ENCODE measurements around the gene GNLY.

GNLY gene

DNA sequence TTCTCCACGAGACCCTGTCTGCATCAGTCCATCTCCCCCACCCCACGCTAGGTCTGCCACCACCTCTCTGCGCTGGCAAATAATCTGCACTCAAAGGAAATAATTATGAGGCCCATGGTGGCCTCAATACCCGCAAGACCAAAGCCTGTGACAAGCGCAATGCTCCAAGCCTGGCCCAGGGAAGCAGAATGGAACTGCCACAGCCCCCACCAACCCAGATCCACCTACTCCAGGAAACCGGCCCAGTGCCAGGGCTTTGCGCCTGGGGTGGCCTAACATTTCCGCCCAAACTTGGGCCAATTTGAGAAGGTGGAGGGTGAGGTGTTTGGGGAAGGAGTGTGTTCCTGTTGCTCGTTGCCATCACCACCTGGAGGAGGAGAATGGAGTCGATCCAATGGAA, 33.6 kb downstream of the GNLY start:
- Histone ChIP-seq H3K36me3 (replicated peaks) (no peaks in the 10 kb centered on the region), H3K4me1 (no peaks in the 10 kb centered on the region), H3K27me3 (ENCODE audit: low read depth) (peaks cover 2% of the 10 kb centered on the region), H3K9me3 (no peaks in the 10 kb centered on the region), H3K4me3 (no peak overlapping the region)
- no peak for DNase-seq (ENCODE audit: low spot score in 2 of 2)
- in situ Hi-C loops (cut with MboI; ENCODE audit: low sequenced_read_pairs) = no loop called here

GRCh38 chr2:85728342-85728741, 34.2 kb downstream of the GNLY start:
- Histone ChIP-seq H3K9me3 (no peaks in the 10 kb centered on the region), H3K27me3 (ENCODE audit: low read depth) (peaks cover 2% of the 10 kb centered on the region), H3K36me3 (replicated peaks) (no peaks in the 10 kb centered on the region), H3K4me3 (no peak overlapping the region), H3K4me1 (no peaks in the 10 kb centered on the region)
- in situ Hi-C loops (cut with MboI; ENCODE audit: low sequenced_read_pairs) = no loop called here
- DNase-seq (ENCODE audit: low spot score in 2 of 2) = no peak

DNA sequence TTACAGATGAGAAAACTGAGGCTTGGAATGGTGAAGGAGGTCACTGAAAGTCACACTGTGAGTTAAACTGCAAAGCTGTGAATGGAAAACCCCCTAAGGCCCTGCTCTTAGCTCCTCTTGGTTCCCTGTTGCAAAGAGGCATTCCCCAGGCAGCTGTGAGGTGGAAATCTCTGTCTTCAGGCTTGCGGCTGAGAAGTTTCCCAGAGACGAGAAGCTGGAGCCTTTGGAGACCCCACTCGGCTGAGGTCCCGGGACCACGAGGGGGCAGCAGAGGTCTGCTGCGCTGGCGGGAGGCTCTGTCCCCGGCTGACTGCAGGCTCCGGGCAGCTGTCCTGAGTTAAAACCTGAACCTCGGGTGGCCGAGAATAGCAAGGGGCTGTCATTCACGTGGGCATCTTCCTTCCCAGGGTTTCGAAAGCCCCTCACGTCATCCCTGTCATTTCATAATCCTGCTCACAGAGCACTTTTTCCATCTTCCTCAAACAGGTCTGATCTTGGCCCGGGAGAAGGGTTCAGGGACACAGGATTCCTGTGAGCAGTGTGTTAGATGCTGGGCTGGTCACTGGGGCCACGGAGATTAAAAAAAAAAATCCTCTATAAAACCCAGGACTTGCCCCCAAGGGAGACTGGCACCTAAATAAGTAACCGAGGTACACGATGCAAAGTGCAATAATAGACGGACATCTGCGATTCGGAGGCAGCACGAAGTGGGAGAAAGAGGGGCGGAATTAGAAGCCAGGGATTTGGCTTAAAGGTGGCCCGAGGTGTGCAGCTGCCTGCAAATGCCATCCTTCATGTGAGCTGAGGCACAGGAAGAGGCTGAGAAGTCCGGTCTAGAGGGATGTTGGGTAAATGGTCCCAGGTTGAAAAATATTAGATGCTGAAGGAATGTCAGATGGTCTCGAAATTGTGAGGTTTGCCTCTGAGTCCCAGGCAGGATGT, 35.0 kb downstream of the GNLY start:
- no peak overlapping the region for H3K4me3 ChIP-seq
- DNase-seq (ENCODE audit: low spot score in 2 of 2) = peak; percentile 77 to 92
- no peaks in the 10 kb centered on the region for H3K9me3 ChIP-seq
- in situ Hi-C loops (cut with MboI; ENCODE audit: low sequenced_read_pairs) = no loop called here
- H3K27me3 ChIP-seq (ENCODE audit: low read depth) = peaks cover 2% of the 10 kb centered on the region
- H3K36me3 ChIP-seq (replicated peaks) = no peaks in the 10 kb centered on the region
- no peaks in the 10 kb centered on the region for H3K4me1 ChIP-seq

DNA sequence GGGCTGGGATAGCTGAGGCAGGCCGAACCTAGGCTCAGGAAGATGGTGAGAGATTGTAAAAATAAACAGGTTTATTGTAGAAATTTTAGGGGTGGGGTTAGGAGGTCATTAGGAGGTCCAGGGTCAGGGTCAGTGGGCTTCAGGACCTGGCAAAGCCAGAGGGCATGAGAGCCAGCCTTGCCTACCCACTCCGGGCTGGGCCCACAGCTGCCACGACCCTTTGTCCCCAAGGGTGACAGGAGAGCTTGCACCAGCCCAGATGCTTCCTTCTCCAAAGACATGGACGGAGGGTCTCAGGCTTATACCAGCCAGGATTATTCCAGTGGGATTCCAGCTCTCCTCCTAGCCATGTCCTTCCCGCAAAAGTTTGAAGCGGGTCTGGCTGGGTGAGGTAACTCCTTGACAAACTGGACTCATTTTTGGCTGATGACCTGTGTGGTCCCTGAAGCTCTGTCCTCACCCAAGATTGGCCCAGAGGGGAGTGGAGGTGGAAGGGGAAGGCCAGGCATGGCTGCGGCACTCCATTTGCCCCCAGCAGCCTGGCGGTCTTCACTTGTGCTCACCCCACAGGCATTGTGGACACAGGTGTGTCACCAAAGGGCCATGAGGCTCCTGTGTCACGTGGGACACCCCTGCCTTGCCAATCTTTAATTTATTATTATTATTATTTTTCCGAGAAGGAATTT, 35.8 kb downstream of the GNLY start:
- in situ Hi-C loops (cut with MboI; ENCODE audit: low sequenced_read_pairs) = no loop called here
- no peak for DNase-seq (ENCODE audit: low spot score in 2 of 2)
- Histone ChIP-seq H3K4me3 (no peak overlapping the region), H3K9me3 (no peaks in the 10 kb centered on the region), H3K27me3 (ENCODE audit: low read depth) (peaks cover 2% of the 10 kb centered on the region), H3K4me1 (no peaks in the 10 kb centered on the region), H3K36me3 (replicated peaks) (no peaks in the 10 kb centered on the region)

DNA sequence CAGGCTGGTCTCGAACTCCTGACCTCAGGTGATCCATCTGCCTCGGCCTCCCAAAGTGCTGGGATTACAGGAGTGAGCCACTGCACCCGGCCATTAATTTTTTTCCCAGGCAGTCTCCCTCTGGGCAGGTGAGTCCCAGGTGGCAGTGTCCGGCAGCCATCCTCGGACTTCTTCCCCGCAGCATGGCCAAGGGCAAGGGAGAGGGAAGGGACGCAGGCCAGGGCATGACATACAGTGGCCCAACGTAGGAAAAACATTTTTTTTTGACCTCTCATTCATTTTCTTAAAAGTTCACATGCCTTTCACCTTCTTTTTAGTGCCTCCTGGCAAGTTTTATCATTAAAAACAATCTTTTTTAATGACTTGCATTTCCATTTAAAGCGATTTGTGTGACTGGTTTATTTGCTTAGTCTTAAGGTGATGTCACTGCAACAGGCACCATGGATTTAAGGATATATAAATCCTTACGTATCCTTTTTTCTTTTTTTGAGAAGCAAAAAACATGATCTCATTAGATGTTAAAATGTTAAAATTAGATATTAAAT, 36.6 kb downstream of the GNLY start:
- in situ Hi-C loops (cut with MboI; ENCODE audit: low sequenced_read_pairs) = no loop called here

DNA sequence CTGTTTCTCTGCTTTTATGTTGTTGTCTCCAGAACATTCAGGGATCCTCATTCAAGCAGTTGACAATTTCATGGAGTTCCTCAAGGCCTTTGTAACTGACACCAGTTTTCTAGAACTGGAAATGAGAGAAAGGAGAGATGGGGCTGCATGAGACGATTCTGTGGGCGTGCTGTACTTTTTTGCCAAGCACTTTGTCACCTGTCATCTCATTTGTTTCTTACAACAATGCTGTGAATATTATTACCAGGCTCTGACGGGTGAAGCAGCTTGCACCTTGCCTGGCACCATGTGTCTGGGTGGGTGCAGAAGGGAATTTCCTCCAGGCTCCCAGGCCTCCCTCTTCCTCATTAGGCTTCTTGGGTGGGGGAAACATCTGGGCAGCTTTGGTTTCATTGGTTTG, 37.4 kb downstream of the GNLY start:
- DNase-seq (ENCODE audit: low spot score in 2 of 2) = no peak
- Histone ChIP-seq H3K36me3 (replicated peaks) (no peaks in the 10 kb centered on the region), H3K4me3 (no peak overlapping the region), H3K9me3 (no peaks in the 10 kb centered on the region), H3K27me3 (ENCODE audit: low read depth) (peaks cover 5% of the 10 kb centered on the region), H3K4me1 (no peaks in the 10 kb centered on the region)
- in situ Hi-C loops (cut with MboI; ENCODE audit: low sequenced_read_pairs) = no loop called here

More for the DNA sequence above, 36.6 kb downstream of the GNLY start:
- no peaks in the 10 kb centered on the region for H3K4me1 ChIP-seq
- H3K36me3 ChIP-seq (replicated peaks) = no peaks in the 10 kb centered on the region
- DNase-seq (ENCODE audit: low spot score in 2 of 2) = no peak
- no peaks in the 10 kb centered on the region for H3K9me3 ChIP-seq
- H3K27me3 ChIP-seq (ENCODE audit: low read depth) = peaks cover 3% of the 10 kb centered on the region
- no peak overlapping the region for H3K4me3 ChIP-seq

- in situ Hi-C loops (cut with MboI; ENCODE audit: low sequenced_read_pairs) = no loop called here
These were observed 38.4 kb downstream of the GNLY start for GRCh38 chr2:85732467-85733120.

DNA sequence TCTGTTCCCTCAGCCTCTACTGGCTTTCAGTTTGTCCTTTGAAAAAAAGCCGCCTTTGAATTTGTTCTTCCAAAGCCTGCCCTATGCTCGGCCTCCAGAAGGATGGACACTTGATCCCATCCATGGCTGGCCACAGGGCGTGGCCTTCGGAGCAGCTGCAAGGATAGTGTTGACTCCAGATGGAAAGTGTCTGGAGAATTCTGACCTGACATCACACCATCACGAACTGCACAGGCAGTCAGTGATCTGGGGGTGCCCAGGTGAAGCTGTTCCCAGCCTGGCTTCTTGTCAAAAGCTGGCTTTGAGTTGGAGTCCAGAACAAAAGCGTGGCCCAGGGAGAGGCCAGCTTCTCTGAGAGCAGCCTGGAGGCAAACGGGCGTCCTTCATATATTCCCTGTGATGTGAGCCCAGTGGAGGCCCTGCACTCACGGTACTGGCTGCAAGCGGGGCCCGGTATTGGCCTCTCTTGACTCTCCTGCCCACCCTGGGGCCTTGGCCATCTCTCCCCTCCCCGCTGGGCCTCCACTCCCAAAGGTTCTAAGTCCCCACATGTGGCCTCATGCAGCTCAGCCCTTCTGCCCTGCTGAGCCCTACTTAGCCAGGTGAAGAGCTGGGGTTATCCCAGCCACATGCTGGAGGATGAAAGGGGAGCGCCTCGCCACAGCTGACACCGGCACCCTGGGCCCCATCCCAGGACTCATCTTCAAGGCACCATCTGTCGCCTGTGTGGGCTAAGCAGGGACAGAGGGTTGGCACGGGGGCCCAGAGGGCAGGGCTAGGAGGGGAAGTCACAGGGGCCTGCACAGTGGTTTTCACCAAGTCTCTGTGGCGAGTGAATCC, 39.2 kb downstream of the GNLY start:
- H3K4me1 ChIP-seq = no peaks in the 10 kb centered on the region
- H3K27me3 ChIP-seq (ENCODE audit: low read depth) = peaks cover 5% of the 10 kb centered on the region; the same call in 1 of the 2 replicates
- no peak overlapping the region for H3K4me3 ChIP-seq
- H3K9me3 ChIP-seq = no peaks in the 10 kb centered on the region
- H3K36me3 ChIP-seq (replicated peaks) = no peaks in the 10 kb centered on the region
- in situ Hi-C loops (cut with MboI; ENCODE audit: low sequenced_read_pairs) = no loop called here
- no peak for DNase-seq (ENCODE audit: low spot score in 2 of 2)

More at GRCh38 chr2:85732467-85733120, 38.4 kb downstream of the GNLY start:
- Histone ChIP-seq H3K4me3 (no peak overlapping the region), H3K36me3 (replicated peaks) (no peaks in the 10 kb centered on the region), H3K27me3 (ENCODE audit: low read depth) (peaks cover 5% of the 10 kb centered on the region; the same call in 1 of the 2 replicates), H3K9me3 (no peaks in the 10 kb centered on the region), H3K4me1 (no peaks in the 10 kb centered on the region)
- no peak for DNase-seq (ENCODE audit: low spot score in 2 of 2)

DNA sequence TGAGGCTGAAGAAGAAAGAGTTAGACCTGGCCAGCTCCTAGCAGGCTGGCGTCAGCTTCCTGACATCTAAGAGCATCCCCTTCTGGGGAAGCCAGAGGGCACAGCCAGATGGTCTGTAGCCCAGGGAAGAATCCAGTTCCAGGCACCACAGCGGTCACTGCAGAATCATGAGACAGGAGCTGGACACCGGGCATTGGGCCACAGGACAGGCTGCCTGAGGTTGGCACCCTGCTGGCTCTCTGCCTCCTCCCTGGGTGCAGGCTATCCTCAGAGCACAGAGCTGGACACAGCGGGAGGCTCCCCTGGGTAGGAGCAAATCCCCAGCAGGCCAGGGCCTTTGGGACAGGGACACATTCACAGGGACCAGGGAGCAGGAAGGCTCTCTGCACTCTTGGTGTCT, 39.9 kb downstream of the GNLY start:
- Histone ChIP-seq H3K9me3 (no peaks in the 10 kb centered on the region), H3K4me1 (no peaks in the 10 kb centered on the region), H3K36me3 (replicated peaks) (no peaks in the 10 kb centered on the region), H3K27me3 (ENCODE audit: low read depth) (peaks cover 5% of the 10 kb centered on the region; the same call in 1 of the 2 replicates), H3K4me3 (no peak overlapping the region)
- in situ Hi-C loops (cut with MboI; ENCODE audit: low sequenced_read_pairs) = no loop called here
- no peak for DNase-seq (ENCODE audit: low spot score in 2 of 2)

GRCh38 chr2:85734942-85735608, 40.9 kb downstream of the GNLY start:
- in situ Hi-C loops (cut with MboI; ENCODE audit: low sequenced_read_pairs) = loop anchor here (5.0 kb wide), 1 partner anchor 77 kb away; no protein-coding TSS in a partner anchor
- H3K4me3 ChIP-seq = no peak overlapping the region
- no peak for DNase-seq (ENCODE audit: low spot score in 2 of 2)
- H3K9me3 ChIP-seq = no peaks in the 10 kb centered on the region
- no peaks in the 10 kb centered on the region for H3K4me1 ChIP-seq
- peaks cover 5% of the 10 kb centered on the region; the same call in 1 of the 2 replicates for H3K27me3 ChIP-seq (ENCODE audit: low read depth)
- no peaks in the 10 kb centered on the region for H3K36me3 ChIP-seq (replicated peaks)

DNA sequence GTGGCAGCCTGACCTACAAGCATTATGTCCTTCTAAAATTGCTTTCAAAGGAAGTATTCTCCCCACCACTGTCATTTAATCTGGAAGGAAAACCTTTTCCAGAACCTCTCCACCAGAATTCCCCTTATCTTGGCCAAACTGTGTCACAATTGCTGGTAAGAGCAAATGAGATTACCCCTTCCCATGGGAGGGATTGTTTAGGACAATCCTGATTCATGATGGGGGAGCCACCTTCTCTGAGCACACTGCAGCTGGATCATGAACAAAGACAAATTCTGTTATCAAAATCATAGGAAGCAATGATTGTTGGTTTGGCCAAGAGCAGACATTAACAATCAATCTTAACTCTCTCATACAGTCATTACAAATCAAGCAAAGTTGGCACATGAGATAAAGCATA, 41.5 kb downstream of the GNLY start:
- Histone ChIP-seq H3K4me1 (no peaks in the 10 kb centered on the region), H3K36me3 (replicated peaks) (no peaks in the 10 kb centered on the region), H3K27me3 (ENCODE audit: low read depth) (peaks cover 5% of the 10 kb centered on the region; the same call in 1 of the 2 replicates), H3K4me3 (no peak overlapping the region), H3K9me3 (no peaks in the 10 kb centered on the region)
- in situ Hi-C loops (cut with MboI; ENCODE audit: low sequenced_read_pairs) = loop anchor here (5.0 kb wide), 1 partner anchor 77 kb away; no protein-coding TSS in a partner anchor
- no peak for DNase-seq (ENCODE audit: low spot score in 2 of 2)

All from HAP-1 (cell line).